DMS79 (cell line): ENCODE data around the gene FOS.
"Not testable (repeated sequence)": the region's sequence is repeated elsewhere in the genome, so short reads cannot be mapped to it uniquely, and the experiment has no call there.

Experiments
- DNase-seq: peaks from one replicate; lab custom pipeline; 2025; lab: John Stamatoyannopoulos, UW

The FOS gene

GRCh38 chr14:75278422-75279152, at the start of gene FOS:
Gene FOS, plus strand, starts transcription at chr14:75278828. Its CDS starts 155 bp downstream, at chr14:75278983.
- peak; percentile 94 for DNase-seq

GRCh38 chr14:75229661-75230139, 48.9 kb upstream of the FOS start:
- no peak for DNase-seq

GRCh38 chr14:75230140-75230792, 48.4 kb upstream of the FOS start:
- DNase-seq: peak; percentile 44

- no peak for DNase-seq
Observed at GRCh38 chr14:75231320-75231719, 47.3 kb upstream of the FOS start.

- DNase-seq: no peak
Observed at GRCh38 chr14:75232191-75232590, 46.4 kb upstream of the FOS start.

GRCh38 chr14:75232597-75232996, 46.0 kb upstream of the FOS start:
- no peak for DNase-seq

- DNase-seq: no peak
Observed at GRCh38 chr14:75234173-75235115, 44.2 kb upstream of the FOS start.

GRCh38 chr14:75235198-75235597, 43.4 kb upstream of the FOS start:
- not testable (repeated sequence) for DNase-seq

GRCh38 chr14:75236467-75236866, 42.2 kb upstream of the FOS start:
- no peak for DNase-seq

- no peak for DNase-seq
Observed at GRCh38 chr14:75236901-75237419, 41.7 kb upstream of the FOS start.

- no peak for DNase-seq
Observed at GRCh38 chr14:75238756-75239455, 39.7 kb upstream of the FOS start.

GRCh38 chr14:75240781-75241180, 37.8 kb upstream of the FOS start:
- no peak for DNase-seq

GRCh38 chr14:75242546-75243273, 35.9 kb upstream of the FOS start:
- DNase-seq: peak; percentile 34

- no peak for DNase-seq
Observed at GRCh38 chr14:75244121-75244520, 34.5 kb upstream of the FOS start.

GRCh38 chr14:75246546-75247285, 31.9 kb upstream of the FOS start:
- DNase-seq: no peak

- DNase-seq: no peak
Observed at GRCh38 chr14:75247286-75247922, 31.2 kb upstream of the FOS start.

GRCh38 chr14:75247939-75248338, 30.7 kb upstream of the FOS start:
- no peak for DNase-seq

GRCh38 chr14:75249251-75249957, 29.2 kb upstream of the FOS start:
- peak; percentile 71 for DNase-seq

- DNase-seq: no peak
Observed at GRCh38 chr14:75249958-75250336, 28.7 kb upstream of the FOS start.
